Loucy (cell line): ENCODE measurements around the gene HOXA6.

Source experiments
- H2AFZ ChIP-seq: fragments of 200-600 bp; sonication (generic); 2 replicates; pipeline ENCODE4 v1.6.0; 2016; ENCODE audit warnings: antibody characterized with exemption, mild to moderate bottlenecking, low read length, moderate library complexity
- H3F3A ChIP-seq: fragments of 200-600 bp; 2 replicates; pipeline ENCODE4 v1.6.0; 2016; ENCODE audit warnings: antibody characterized with exemption, low read depth, mild to moderate bottlenecking
- H3K27me3 ChIP-seq: fragments of 200-600 bp; sonication (generic); 2 replicates; pipeline ENCODE4 v1.6.1; 2014; ENCODE audit warnings: low read length, mild to moderate bottlenecking; ENCODE audit not compliant: insufficient read depth, poor library complexity, severe bottlenecking
- H3K36me3 ChIP-seq: fragments of 200-600 bp; sonication (generic); 2 replicates; pipeline ENCODE4 v1.6.1; 2016; ENCODE audit warnings: low read length; ENCODE audit not compliant: insufficient read depth
- H3K4me1 ChIP-seq: fragments of 200-600 bp; sonication (generic); 2 replicates; pipeline ENCODE4 v1.5.1; 2014; ENCODE audit warnings: low read length, mild to moderate bottlenecking; ENCODE audit not compliant: insufficient read depth, poor library complexity, severe bottlenecking
- H3K4me2 ChIP-seq: fragments of 200-600 bp; sonication (generic); 2 replicates; pipeline ENCODE4 v1.6.0; 2014; ENCODE audit warnings: antibody characterized with exemption, low read length, low read depth, mild to moderate bottlenecking; ENCODE audit not compliant: poor library complexity, severe bottlenecking
- H3K4me3 ChIP-seq: fragments of 200-600 bp; sonication (generic); 2 replicates; pipeline ENCODE4 v1.5.1; 2014; ENCODE audit warnings: low read length, mild to moderate bottlenecking, mixed read lengths; ENCODE audit not compliant: poor library complexity, severe bottlenecking
- H3K79me2 ChIP-seq: fragments of 200-600 bp; sonication (generic); 2 replicates; pipeline ENCODE4 v1.6.1; 2014; ENCODE audit warnings: low read length; ENCODE audit not compliant: insufficient read depth
- H3K9ac ChIP-seq: fragments of 200-600 bp; sonication (generic); 2 replicates; pipeline ENCODE4 v1.6.0; 2014; ENCODE audit warnings: mild to moderate bottlenecking, low read depth, low read length, moderate library complexity; ENCODE audit not compliant: poor library complexity, severe bottlenecking
- H3K9me2 ChIP-seq: fragments of 200-600 bp; sonication (generic); replicated peaks from 2 replicates; pipeline ENCODE4 v1.6.1; 2016; ENCODE audit warnings: low read depth, low read length, mixed read lengths
- H3K9me3 ChIP-seq: fragments of 200-600 bp; sonication (generic); 2 replicates; pipeline ENCODE4 v1.6.1; 2014; ENCODE audit warnings: mild to moderate bottlenecking, antibody characterized with exemption, low read length, low read depth; ENCODE audit not compliant: insufficient read depth
- H4K20me1 ChIP-seq: fragments of 200-600 bp; sonication (generic); 2 replicates; pipeline ENCODE4 v1.6.0; 2014; ENCODE audit warnings: antibody characterized with exemption, low read length, mild to moderate bottlenecking; ENCODE audit not compliant: insufficient read depth, poor library complexity, severe bottlenecking
- EZH2phosphoT487 ChIP-seq: fragments of 200-600 bp; IDR thresholded peaks from 2 replicates; pipeline ENCODE4 v1.6.1; 2018; ENCODE audit warnings: antibody characterized with exemption, mild to moderate bottlenecking, moderate library complexity, borderline replicate concordance
- TF ChIP-seq, protein P1 (sequence below): fragments of 200-600 bp; sonication (generic); conservative IDR thresholded peaks from 2 replicates; pipeline ENCODE4 v1.5.1; 2014; ENCODE audit warnings: mild to moderate bottlenecking, antibody characterized with exemption, low read length

The HOXA6 gene

GRCh38 chr7:27121684-27122076, 25.9 kb downstream of the HOXA6 start:
- H3K9me2 ChIP-seq, result no peaks in the 10 kb centered on the region
- peaks cover 98% of the 10 kb centered on the region; the same call in 1 of the 2 replicates for H3K36me3 ChIP-seq
- H3F3A ChIP-seq, result no peaks in the 10 kb centered on the region
- H3K9me3 ChIP-seq, result no peaks in the 10 kb centered on the region
- no peak for TF ChIP-seq EZH2phosphoT487
- TF ChIP-seq, protein P1, sequence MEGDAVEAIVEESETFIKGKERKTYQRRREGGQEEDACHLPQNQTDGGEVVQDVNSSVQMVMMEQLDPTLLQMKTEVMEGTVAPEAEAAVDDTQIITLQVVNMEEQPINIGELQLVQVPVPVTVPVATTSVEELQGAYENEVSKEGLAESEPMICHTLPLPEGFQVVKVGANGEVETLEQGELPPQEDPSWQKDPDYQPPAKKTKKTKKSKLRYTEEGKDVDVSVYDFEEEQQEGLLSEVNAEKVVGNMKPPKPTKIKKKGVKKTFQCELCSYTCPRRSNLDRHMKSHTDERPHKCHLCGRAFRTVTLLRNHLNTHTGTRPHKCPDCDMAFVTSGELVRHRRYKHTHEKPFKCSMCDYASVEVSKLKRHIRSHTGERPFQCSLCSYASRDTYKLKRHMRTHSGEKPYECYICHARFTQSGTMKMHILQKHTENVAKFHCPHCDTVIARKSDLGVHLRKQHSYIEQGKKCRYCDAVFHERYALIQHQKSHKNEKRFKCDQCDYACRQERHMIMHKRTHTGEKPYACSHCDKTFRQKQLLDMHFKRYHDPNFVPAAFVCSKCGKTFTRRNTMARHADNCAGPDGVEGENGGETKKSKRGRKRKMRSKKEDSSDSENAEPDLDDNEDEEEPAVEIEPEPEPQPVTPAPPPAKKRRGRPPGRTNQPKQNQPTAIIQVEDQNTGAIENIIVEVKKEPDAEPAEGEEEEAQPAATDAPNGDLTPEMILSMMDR, result no peak
- no peak overlapping the region for H2AFZ ChIP-seq
- H3K79me2 ChIP-seq, result peaks cover 99% of the 10 kb centered on the region
- no peak overlapping the region for H3K4me2 ChIP-seq
- peaks cover 52% of the 10 kb centered on the region for H4K20me1 ChIP-seq
- H3K4me1 ChIP-seq, result no peaks in the 10 kb centered on the region
- no peak overlapping the region for H3K9ac ChIP-seq
- no peak overlapping the region for H3K4me3 ChIP-seq
- no peaks in the 10 kb centered on the region for H3K27me3 ChIP-seq

DNA sequence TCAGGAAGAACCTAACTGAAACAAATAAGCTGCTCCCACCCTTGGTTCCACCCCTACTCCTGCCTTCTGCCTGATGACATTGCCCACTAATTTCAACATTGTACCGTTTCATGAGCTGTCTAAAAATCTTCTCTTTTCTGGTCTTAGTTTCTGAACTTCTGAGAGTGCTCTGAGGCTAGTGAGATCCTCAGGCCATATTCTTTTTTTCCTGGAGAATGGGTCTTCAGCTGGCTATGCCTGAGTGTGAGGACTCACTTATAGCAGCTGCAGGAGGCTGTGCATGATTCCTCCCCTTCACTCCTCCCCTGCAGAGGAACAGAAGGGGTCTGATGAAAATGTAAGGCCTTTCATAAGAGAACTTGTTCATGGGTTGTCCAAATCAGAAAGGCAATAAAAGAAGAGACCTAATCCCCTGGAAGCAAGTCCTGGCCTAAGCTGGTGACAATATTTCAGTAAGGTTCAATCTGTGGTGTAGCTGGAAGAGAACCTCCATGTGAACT, 28.1 kb downstream of the HOXA6 start:
- Histone ChIP-seq H3K27me3 (no peaks in the 10 kb centered on the region), H3K4me2 (no peak overlapping the region), H2AFZ (no peak overlapping the region), H3K9ac (no peak overlapping the region), H3K4me1 (no peaks in the 10 kb centered on the region), H3K36me3 (peaks cover 96% of the 10 kb centered on the region; the same call in 1 of the 2 replicates), H3K9me3 (no peaks in the 10 kb centered on the region), H4K20me1 (peaks cover 46% of the 10 kb centered on the region), H3K79me2 (peaks cover 98% of the 10 kb centered on the region), H3K4me3 (no peak overlapping the region), H3K9me2 (no peaks in the 10 kb centered on the region), H3F3A (no peaks in the 10 kb centered on the region)
- TF ChIP-seq, protein P1, result no peak
- no peak for TF ChIP-seq EZH2phosphoT487

- Histone ChIP-seq H3K4me2 (no peak overlapping the region), H3K9me2 (no peaks in the 10 kb centered on the region), H3K9me3 (no peaks in the 10 kb centered on the region), H2AFZ (no peak overlapping the region), H3K79me2 (peaks cover 95% of the 10 kb centered on the region), H4K20me1 (peaks cover 48% of the 10 kb centered on the region), H3K9ac (no peak overlapping the region), H3K4me3 (no peak overlapping the region), H3K36me3 (peaks cover 90% of the 10 kb centered on the region; the same call in 1 of the 2 replicates), H3K4me1 (no peaks in the 10 kb centered on the region), H3F3A (no peaks in the 10 kb centered on the region), H3K27me3 (no peaks in the 10 kb centered on the region)
- TF ChIP-seq, protein P1, result no peak
- no peak for TF ChIP-seq EZH2phosphoT487
Measured at GRCh38 chr7:27118580-27118979, 29.0 kb downstream of the HOXA6 start.
